Heart left ventricle (tissue), 13 donors: Measurements from ENCODE around the gene RIMS1.

Source experiments
- CTCF ChIP-seq, 12 donors: fragments of 200-600 bp; sonication (generic) in 4 of 12; IDR thresholded peaks; one replicate each; pipeline versions ENCODE4 v1.5.0 to v1.8.0; 2018 to 2022; ENCODE audit warnings: antibody characterized with exemption in 12 of 12, mild to moderate bottlenecking in 5 of 12
- POLR2A ChIP-seq, 2 donors: fragments of 450-650 bp; IDR thresholded peaks; one replicate each; pipeline ENCODE4 v1.6.1; 2017; ENCODE audit warnings: antibody characterized with exemption in 2 of 2, mild to moderate bottlenecking in 2 of 2, moderate library complexity in 2 of 2
- donor health status: ischemic (EF 13 %, LVEDD 7.1; RV severe dilation, severe dysfunction).
- donor health status: DM: no; HTN: yes; CAD: no.
- donor health status: DM: no; HTN: no; CAD: no.
- donor health status: ischemic (EF 25% LVEDD 6.9; RV normal size, moderate dysfunction).
- donor health status: ischemic (EF 25% LVEDD 5.7; RV mildly dilated, moderate dysfunction).
- donor health status: ischemic (EF 35%, LVEDD 5.7; RV mildly dilated, moderate dysfunction).
- donor health status: nonischemic (EF 11% LVEDD 7.7; RV severe dilation, severe dysfunction).
- donor health status: DM: yes; HTN: yes; CAD: no.
- donor health status: PGD.
- donor health status: ischemic (EF 29% LVEDD 5.4; RV normal size, mild dysfunction).
- donor health status: nonischemic (EF 23%, LVEDD 6.1; RV moderate dilation, normal function).

GRCh38 chr6:71982389-71982788, 96.0 kb downstream of the RIMS1 start:
- TF ChIP-seq CTCF (IDR thresholded peaks at IDR 0.05) = no peak
- TF ChIP-seq POLR2A (IDR thresholded peaks at IDR 0.05) = no peak
